NCI-H1105 treated with DMSO at 0.1 percent for 48 hours (cell line): ENCODE results near the gene FREM1.

Experiments used
- DNase-seq: peaks from one replicate; lab custom pipeline; 2025; lab: John Stamatoyannopoulos, UW

The FREM1 gene

GRCh38 chr9:14706530-14707140 is 203.6 kb downstream of the FREM1 start:
- no peak for DNase-seq

- DNase-seq: no peak
Observed at GRCh38 chr9:14705079-14705478, 205.1 kb downstream of the FREM1 start.

DNA sequence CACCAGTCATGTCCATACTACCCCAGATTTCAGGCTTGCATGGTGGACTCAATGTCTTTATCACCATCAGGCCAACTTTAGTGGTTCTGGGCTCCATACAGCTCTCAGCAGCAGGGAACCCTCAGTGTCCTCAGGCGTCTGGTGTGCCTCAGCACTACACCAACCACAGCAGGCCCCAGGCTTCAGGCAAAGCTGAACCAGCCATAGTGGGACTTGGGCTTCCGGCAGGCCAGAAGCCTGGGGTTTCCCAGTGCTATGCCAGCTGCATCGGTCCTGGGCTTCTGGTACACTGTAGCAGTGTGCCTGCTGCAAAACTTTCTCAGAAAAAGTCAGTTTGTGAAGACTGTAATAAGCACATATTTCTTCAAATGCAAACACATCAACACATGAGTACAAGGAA is 205.9 kb downstream of the FREM1 start:
- no peak for DNase-seq

- no peak for DNase-seq
Observed at GRCh38 chr9:14702200-14702720, 208.0 kb downstream of the FREM1 start.

DNA sequence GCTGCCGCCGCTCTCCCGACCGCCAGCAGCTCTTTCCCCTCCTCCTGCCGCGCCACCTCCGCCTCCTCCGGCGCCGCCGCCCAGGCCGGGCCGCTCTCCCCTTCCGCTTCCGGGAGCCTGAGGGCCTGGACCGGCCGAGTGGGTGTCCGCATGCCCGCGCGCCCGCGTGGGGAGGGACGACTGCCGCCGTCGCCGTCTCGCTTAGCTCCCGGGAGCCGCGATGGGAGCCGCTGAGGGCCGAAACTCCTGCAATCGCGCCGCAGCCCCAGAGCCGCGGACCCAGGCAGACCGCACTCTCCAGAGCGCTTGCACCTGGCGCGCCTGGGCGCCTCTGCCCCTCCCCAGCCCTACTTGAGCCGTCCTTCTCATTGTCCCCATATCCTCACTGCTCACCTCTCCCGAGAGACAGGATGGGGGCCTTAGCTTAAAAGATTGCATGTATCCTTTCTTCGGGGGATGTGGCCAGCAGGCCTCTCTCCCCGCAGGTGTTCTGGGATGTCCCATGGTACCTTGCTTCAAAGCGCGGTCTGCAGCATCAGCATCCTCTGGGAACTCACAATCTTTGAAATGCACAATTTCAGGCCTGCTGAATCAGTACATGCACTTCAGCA is 216.9 kb downstream of the FREM1 start, which contains the start of gene ZDHHC21:
Gene ZDHHC21 (minus strand): TSS at position 182 of the 611 bp plus-strand sequence. CDS start 19,092 bp downstream, outside the sequence.
- DNase-seq: peak; percentile 76

DNA sequence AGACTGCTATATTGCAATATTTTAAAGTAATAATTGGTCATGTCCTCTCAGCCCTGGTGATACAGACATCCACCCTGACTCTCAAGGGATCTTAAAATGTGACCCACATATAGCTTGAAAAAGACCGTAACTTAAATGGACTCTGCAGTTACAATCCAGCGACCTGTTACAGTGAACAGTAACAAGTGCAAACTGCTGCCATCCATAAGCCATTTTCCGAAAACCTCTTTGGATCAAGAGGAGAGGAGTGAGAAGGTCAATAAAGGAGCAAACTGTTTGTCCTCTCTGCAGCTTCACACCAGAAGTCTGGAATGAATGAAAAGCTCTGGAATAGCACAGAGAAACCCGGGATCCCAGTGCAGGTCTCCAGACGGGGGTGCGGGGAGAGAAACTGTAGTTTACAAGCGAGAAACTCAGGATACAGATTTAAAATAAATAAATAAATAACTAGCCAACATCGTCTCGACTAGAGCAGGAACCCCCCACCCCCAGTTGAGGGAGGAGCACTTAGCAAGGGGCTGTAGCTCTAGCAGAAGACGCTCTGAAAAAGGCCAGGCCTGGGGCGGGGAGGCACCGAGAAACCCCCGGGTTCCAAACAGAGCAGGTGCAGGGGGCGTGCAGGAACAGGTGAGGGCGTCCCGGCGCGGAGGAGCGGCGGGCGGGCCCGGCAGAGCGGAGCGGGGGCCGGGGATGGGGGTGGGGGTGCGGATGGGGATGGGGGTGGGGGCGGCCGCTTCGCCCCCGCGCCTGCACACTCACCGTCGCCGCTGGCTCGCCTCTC is 217.6 kb downstream of the FREM1 start:
- DNase-seq: peak; percentile 67

- DNase-seq: no peak
Observed at GRCh38 chr9:14690948-14691730, 219.1 kb downstream of the FREM1 start.

- no peak for DNase-seq
Observed at GRCh38 chr9:14687042-14687719, 223.0 kb downstream of the FREM1 start.

- DNase-seq: no peak
Observed at GRCh38 chr9:14686168-14686567, 224.1 kb downstream of the FREM1 start.
